RPMI7951 (cell line): ENCODE measurements around the gene PDLIM4. TPM values are rescaled to one million over a fixed set of nuclear protein-coding genes. Genes with fewer than 3 reads are reported as not detected.

ENCODE experiments used
- DNase-seq: peaks from one replicate; pipeline ENCODE4 v3.0.0-alpha.2; 2012; ENCODE audit warnings: low read depth
- total RNA-seq: library from RNA; depleted of rRNA; stranded (reverse); fragments of >200 nt; shearing (Covaris generic); gene quantifications from 2 replicates; pipeline ENCODE4 v1.2.3, GENCODE V29; 2014; rRNA removed

The PDLIM4 gene
- total RNA-seq: 0.48 TPM in 1 of 2 replicates, not detected in the other

- DNase-seq: no peak
These were observed at the start of gene PDLIM4 for GRCh38 chr5:132257131-132258101. Gene PDLIM4 (plus strand): TSS chr5:132257696. CDS start chr5:132257735, 39 bp downstream.

GRCh38 chr5:132207778-132208177 lies 49.7 kb upstream of the PDLIM4 start:
- no peak for DNase-seq

- DNase-seq: peak; percentile 63
These were observed 48.4 kb upstream of the PDLIM4 start for GRCh38 chr5:132209131-132209530.

- DNase-seq: no peak
These were observed 47.5 kb upstream of the PDLIM4 start for GRCh38 chr5:132209901-132210545.

- DNase-seq: no peak
These were observed 46.6 kb upstream of the PDLIM4 start for GRCh38 chr5:132210944-132211343.

- DNase-seq: no peak
These were observed 45.7 kb upstream of the PDLIM4 start for GRCh38 chr5:132211787-132212186.

GRCh38 chr5:132213666-132214065 lies 43.8 kb upstream of the PDLIM4 start:
- DNase-seq: no peak

- no peak for DNase-seq
These were observed 43.0 kb upstream of the PDLIM4 start for GRCh38 chr5:132214491-132214890.

GRCh38 chr5:132215329-132215728 lies 42.2 kb upstream of the PDLIM4 start:
- DNase-seq: peak; percentile 97

GRCh38 chr5:132218321-132218720 lies 39.2 kb upstream of the PDLIM4 start:
- no peak for DNase-seq

- DNase-seq: no peak
These were observed 38.1 kb upstream of the PDLIM4 start for GRCh38 chr5:132219289-132219970.

GRCh38 chr5:132219981-132220380 lies 37.5 kb upstream of the PDLIM4 start:
- peak; percentile 45 for DNase-seq

GRCh38 chr5:132220491-132220890 lies 37.0 kb upstream of the PDLIM4 start:
- no peak for DNase-seq

- DNase-seq: peak; percentile 81
These were observed 35.5 kb upstream of the PDLIM4 start for GRCh38 chr5:132221781-132222648.

GRCh38 chr5:132222649-132223038 lies 34.9 kb upstream of the PDLIM4 start:
- DNase-seq: no peak

GRCh38 chr5:132223861-132224260 lies 33.6 kb upstream of the PDLIM4 start:
- DNase-seq: no peak

GRCh38 chr5:132224716-132225115 lies 32.8 kb upstream of the PDLIM4 start:
- DNase-seq: no peak

GRCh38 chr5:132225165-132226032 lies 32.1 kb upstream of the PDLIM4 start:
- peak; percentile 95 for DNase-seq

GRCh38 chr5:132226516-132227234 lies 30.8 kb upstream of the PDLIM4 start:
- peak; percentile 57 for DNase-seq

- no peak for DNase-seq
These were observed 30.3 kb upstream of the PDLIM4 start for GRCh38 chr5:132227235-132227484.
